Stimulated activated CD4-positive, alpha-beta T cell treated with anti-CD3 and anti-CD28 coated beads, TNF-alpha, amount 100 ng/mL, for 24 hours (primary cell): ENCODE data around the gene WASF2.
A peak's percentile ranks its signal among the peaks of the same experiment; 100 is the strongest.
"Not testable (repeated sequence)": the region's sequence is repeated elsewhere in the genome, so short reads cannot be mapped to it uniquely, and the experiment has no call there.

Experiments used
- DNase-seq, 3 experiments: peaks; one replicate each; pipeline ENCODE4 v3.0.0-alpha.2; 2020; ENCODE audit warnings: low read depth in 3 of 3

The WASF2 gene

DNA sequence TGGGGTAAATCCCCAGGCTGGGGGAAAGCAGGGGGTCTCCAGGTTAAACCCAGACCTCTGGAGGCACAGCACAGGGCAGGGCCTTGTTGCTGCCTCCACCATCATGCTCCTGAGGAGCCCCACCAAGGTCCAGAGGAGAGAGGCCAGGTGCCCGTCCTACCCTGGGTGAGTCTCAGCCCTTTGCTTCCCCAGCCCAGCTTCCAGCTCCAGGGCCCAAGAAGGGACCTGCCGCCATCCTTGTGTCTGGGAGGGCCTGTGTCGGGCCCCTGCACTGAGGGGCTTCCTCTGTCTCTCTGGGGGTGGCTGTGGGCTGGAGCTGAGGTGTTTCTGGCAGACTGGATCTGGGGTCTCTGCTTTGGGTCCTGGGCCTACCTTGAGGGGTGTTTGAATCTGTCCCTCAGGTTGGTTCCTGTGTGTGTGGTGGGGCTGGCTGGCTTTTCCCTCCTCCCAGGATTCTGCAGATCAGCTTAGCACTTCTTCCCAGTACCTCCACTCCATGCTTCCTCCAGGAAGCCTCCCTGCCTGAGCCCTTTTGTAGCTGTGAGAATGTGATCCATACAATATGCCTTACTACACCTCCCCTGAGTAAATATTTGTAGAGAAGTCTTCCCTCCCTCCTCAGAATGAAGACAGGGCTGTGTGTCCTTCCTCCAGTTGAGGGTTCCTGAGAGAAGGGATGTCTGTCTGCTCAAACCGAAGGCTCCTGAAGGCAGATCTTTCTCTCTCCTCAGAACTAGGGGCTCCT lies 91.4 kb downstream of the WASF2 start:
- no peak for DNase-seq

DNA sequence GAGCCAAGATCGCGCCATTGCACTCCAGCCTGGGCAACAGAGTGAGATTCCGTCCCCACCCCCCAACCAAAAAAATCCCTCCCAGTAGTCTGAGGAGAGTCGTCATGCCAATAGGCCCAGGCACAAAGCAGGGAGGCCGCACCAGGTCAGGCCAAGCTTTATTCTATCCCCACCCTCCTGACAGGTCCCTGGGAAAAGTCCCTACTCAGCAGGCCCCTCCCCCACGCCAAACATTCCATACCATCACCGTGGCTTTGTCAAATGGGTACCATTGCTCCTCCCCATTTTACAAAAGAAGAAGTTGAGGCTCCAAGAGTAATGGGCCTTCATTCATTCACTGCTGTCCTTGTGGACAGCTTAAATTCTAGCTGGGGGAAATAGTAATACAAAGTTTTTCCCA lies 92.2 kb downstream of the WASF2 start:
- no peak for DNase-seq

DNA sequence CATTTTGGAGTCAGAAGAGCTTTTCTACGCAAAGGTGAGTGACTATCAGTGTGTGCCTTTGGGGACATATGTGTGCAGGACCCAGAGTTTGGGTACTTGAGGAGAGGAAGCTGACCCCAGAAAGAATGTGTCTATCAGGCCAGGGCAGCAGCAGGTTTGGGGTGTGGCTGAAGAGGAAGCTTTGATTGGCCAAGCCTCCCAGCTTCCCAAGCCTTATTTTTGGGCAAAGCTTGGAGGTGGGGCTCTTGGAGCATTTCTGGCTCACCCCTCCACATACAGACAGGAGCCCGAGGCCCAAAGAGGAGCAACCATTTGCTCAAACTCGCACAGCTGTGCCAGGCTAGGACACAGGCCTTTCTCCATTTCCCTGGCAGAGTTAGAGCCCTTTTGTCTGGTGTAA lies 92.9 kb downstream of the WASF2 start:
- DNase-seq: no peak

DNA sequence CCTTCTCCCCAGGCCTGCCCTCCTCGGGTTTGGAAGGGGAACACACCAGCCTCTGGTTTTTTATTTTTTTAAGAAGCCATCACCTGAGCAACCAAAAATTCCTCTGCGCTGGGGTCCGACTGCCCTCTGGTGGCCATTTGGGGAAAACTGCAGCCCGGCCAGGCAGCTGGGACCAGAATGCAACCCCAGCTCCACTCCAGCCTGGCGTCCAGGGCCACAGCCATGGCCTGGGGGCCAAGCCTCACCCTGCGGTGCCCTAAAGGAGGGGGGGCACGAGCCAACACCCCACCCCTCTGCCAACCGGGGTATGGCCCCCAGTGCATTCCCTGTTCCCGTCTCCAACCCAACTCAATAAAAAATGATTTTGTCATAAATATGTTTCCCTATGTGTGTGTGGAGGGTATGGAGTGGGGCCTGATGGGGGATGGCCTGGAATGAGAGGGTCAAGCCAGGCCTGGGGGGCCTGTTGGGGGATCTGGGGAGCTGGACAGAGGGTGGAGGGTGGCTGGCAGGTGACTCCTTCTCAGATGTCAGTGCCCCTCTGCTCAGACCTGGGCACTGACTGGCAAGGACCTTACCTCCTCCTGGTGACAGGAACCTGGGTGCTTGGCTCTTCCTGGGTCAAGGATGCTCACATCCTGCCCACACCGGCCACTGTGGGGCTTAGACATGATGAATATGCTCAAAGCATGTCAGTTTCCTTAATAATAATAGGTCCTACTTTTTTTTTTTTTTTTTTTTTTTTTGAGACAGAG lies 94.3 kb downstream of the WASF2 start:
- peak; percentile 52 to 76 (median 68) for DNase-seq

GRCh38 chr1:27394925-27395324 lies 95.0 kb downstream of the WASF2 start:
- no peak for DNase-seq

DNA sequence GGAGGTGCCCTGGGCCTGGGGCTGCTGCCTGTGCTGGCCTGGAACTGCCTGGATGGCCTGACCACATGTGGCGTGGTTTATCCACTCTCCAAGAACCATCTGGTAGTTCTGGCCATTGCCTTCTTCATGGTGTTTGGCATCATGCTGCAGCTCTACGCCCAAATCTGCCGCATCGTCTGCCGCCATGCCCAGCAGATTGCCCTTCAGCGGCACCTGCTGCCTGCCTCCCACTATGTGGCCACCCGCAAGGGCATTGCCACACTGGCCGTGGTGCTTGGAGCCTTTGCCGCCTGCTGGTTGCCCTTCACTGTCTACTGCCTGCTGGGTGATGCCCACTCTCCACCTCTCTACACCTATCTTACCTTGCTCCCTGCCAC lies 95.7 kb downstream of the WASF2 start:
- no peak for DNase-seq

DNA sequence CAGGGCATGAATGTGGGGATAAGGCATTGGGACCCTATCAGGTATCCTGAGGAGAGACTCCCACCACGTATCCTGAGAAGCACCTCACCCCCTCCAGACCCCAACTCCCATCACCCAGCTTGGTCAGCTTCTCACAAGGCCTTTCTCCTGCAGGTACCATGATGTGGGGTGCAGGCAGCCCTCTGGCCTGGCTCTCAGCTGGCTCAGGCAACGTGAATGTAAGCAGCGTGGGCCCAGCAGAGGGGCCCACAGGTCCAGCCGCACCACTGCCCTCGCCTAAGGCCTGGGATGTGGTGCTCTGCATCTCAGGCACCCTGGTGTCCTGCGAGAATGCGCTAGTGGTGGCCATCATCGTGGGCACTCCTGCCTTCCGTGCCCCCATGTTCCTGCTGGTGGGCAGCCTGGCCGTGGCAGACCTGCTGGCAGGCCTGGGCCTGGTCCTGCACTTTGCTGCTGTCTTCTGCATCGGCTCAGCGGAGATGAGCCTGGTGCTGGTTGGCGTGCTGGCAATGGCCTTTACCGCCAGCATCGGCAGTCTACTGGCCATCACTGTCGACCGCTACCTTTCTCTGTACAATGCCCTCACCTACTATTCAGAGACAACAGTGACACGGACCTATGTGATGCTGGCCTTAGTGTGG lies 96.2 kb downstream of the WASF2 start:
- no peak for DNase-seq

- DNase-seq: no peak
These were observed 97.0 kb downstream of the WASF2 start for GRCh38 chr1:27392778-27393635.

DNA sequence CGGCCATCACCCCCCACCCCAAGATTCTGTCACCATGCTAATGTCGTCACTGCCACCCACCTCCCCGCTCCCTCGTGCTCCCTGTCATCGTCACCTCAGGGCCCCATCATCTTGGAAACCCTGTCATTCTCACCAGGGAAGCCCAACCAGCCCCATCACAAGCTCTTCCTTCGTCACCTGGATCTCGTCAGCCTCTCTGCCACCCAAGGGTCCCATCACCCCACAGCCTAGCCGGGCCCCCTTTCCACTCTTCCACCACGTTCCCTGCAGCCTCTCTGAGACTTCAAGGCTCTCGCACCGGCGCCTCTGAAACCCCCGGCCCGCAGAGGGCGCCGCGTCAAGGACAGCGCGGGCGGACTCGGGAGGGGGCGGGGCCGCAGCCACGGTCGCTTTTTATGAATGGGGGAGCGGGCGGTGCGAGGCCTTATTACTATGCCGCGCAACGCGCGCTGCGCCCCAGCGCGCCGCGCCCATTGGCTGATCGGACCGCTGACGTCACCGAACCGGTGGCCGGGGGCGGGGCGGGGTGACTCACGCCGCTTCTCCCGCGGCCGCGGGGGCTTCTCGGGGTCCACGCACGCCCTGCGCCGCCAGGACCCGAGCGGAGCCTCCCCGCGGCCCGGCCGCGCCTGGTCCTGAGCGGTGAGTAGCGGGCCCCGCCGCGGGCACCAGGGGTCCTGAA lies 97.7 kb downstream of the WASF2 start, which contains the start of gene GPR3:
Gene GPR3 (plus strand): TSS at position 527 of the 682 bp plus-strand sequence. CDS start 1,177 bp downstream, outside the sequence.
- peak; percentile 85 to 96 (median 88) for DNase-seq

GRCh38 chr1:27391511-27392095 lies 98.4 kb downstream of the WASF2 start:
- DNase-seq: peak in 1 of 3 experiments; percentile 24

GRCh38 chr1:27388337-27389005 lies 101.5 kb downstream of the WASF2 start:
- peak; percentile 47 to 76 (median 57) for DNase-seq

- not testable (repeated sequence) for DNase-seq
These were observed 105.2 kb downstream of the WASF2 start for GRCh38 chr1:27384797-27385196.

DNA sequence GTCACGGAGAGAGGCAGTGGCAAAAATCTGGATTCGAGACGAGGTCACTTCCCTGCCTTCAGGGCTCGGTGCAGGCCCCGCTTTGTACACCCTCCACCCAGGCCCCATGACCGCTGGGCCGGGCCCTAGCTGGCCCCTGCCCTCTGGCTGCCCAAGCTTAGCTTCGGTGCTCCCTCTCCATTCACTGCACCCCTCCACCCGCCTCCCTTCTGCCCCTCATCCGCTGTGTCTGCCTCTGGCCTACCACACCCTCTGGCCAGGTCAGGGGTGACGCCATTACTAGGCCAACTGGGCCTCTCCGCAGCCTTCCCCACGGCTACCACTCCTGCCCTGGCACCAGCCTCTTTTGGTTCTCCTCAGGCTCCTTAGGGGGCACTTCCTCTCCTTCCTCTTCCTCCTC lies 106.3 kb downstream of the WASF2 start:
- DNase-seq: no peak

- peak in 1 of 3 experiments; percentile 30 for DNase-seq
These were observed 106.8 kb downstream of the WASF2 start, which contains the start of gene CD164L2 for GRCh38 chr1:27383039-27383605. CD164L2 (minus strand) TSS chr1:27383333; CDS start chr1:27383239, 94 bp downstream.

- no peak for DNase-seq
These were observed 107.8 kb downstream of the WASF2 start for GRCh38 chr1:27381969-27382762.

DNA sequence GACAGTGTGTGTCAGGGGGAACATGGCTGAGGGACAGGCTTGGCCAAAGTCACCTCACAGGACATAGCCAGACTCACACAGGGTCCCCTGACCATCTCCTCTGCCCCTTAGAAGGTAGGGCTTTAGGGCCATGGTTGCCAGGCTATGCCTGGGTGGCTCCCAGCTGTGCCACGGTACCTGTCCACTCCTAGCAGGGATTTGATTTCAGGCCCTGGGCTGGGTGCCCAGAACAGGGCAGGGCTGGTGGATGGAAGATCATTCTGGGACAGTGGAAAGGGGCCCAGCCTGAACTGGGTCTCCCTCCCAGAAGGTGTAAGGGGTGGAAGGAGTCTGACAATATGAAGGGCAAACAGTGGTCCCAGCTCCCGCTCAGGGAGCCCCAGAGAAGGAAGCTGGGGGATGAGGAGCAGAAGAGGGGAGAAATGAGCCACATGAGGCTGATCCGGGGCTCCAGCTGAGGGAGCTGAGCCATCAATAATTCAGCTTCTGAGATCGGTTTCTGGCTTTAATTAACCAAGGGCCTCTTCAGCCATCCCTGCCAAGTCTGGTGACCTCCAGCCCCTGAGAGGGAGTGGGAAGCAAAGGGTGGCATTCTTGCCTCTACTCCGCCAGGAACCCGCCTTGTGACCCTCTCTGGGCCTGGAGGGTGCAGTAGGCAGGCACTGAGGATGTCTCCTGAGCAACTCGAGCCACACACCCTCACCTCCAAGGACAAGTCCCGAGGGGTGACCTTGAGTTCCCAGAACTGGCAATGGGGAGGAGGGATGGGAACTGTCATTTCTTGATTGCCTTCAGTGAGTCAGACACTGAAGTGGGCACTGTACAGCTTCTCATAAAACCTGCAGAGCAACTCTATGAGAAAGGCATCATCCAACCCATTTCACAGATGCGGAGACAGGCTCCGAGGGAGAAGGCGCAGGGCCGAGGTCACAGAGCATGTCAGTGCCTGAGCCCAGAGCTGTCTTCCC lies 108.9 kb downstream of the WASF2 start:
- DNase-seq: no peak

DNA sequence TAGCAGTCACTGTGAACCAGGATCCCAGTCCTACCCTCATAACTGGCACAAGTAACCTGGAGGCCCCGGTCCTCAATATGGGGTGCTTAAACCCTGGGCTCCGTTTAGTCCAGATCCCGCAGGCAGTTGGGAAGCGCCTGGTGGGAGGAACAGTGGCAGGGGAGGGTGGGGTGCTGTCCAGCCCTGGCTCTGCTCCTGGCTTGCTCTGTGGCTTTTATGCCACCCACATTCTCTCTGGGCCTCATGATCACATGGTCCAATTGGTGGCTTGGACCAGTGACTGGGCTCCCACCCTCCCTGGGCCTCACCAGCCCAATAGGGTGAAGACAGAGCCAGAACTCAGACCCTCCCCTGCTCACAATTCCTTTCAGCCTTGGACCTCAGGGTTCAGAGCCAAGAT lies 109.7 kb downstream of the WASF2 start:
- no peak for DNase-seq
